Stimulated activated CD4-positive, alpha-beta T cell treated with anti-CD3 and anti-CD28 coated beads, Interleukin-15, amount 100 ng/mL, for 1 hour (primary cell): ENCODE data around the gene AFDN.

Experiments used
- DNase-seq, 2 donors: peaks; one replicate each; pipeline ENCODE4 v3.0.0-alpha.2; 2020; ENCODE audit warnings: low read depth in 1 of 2, low spot score in 1 of 2

The AFDN gene

GRCh38 chr6:167811442-167812087, 15.1 kb upstream of the AFDN start:
- DNase-seq: no peak

- DNase-seq: no peak
Measured at GRCh38 chr6:167812088-167812487, 14.6 kb upstream of the AFDN start.

GRCh38 chr6:167815296-167815980, 11.3 kb upstream of the AFDN start:
- DNase-seq: no peak

GRCh38 chr6:167817016-167817415, 9.7 kb upstream of the AFDN start:
- no peak for DNase-seq

GRCh38 chr6:167817729-167818128, 9.0 kb upstream of the AFDN start:
- DNase-seq: no peak

- DNase-seq: no peak
Measured at GRCh38 chr6:167819576-167819975, 7.1 kb upstream of the AFDN start.

- DNase-seq: no peak
Measured at GRCh38 chr6:167820681-167821080, 6.0 kb upstream of the AFDN start.

- no peak for DNase-seq
Measured at GRCh38 chr6:167824591-167825331, 1.9 kb upstream of the AFDN start.

GRCh38 chr6:167825332-167826229, 1.1 kb upstream of the AFDN start:
- DNase-seq: peak in 1 of 2 donors; percentile 3

GRCh38 chr6:167826230-167826895, 348 bp upstream of the AFDN start:
- peak; percentile 38 to 52 for DNase-seq

- peak in 1 of 2 donors; percentile 16 for DNase-seq
Measured at GRCh38 chr6:167827583-167828324, 1.0 kb downstream of the AFDN start.

GRCh38 chr6:167828325-167828956, 1.7 kb downstream of the AFDN start:
- DNase-seq: no peak

GRCh38 chr6:167829513-167829912, 2.8 kb downstream of the AFDN start:
- DNase-seq: no peak

- no peak for DNase-seq
Measured at GRCh38 chr6:167831281-167831828, 4.6 kb downstream of the AFDN start.

- DNase-seq: no peak
Measured at GRCh38 chr6:167832497-167833395, 6.0 kb downstream of the AFDN start.

GRCh38 chr6:167833396-167833763, 6.7 kb downstream of the AFDN start:
- DNase-seq: no peak

- DNase-seq: no peak
Measured at GRCh38 chr6:167835260-167835659, 8.5 kb downstream of the AFDN start.

GRCh38 chr6:167836721-167837120, 10.0 kb downstream of the AFDN start:
- no peak for DNase-seq
